MM.1S (cell line): ENCODE data around the gene PHKA2.

ENCODE experiments used
- CTCF ChIP-seq: fragments of 300-600 bp; sonication (generic); IDR thresholded peaks from 2 replicates; pipeline ENCODE4 v1.5.1; 2016; ENCODE audit warnings: antibody characterized with exemption, low read length, mixed read lengths
- EZH2 ChIP-seq: fragments of 300-600 bp; sonication (generic); optimal IDR thresholded peaks from 2 replicates; pipeline ENCODE3; 2017; ENCODE audit warnings: low read depth, mild to moderate bottlenecking, antibody characterized with exemption, low read length, mixed read lengths
- EZH2phosphoT487 ChIP-seq: fragments of 300-600 bp; sonication (generic); IDR thresholded peaks from 2 replicates; pipeline ENCODE4 v1.6.1; 2018; ENCODE audit warnings: antibody characterized with exemption, low read length

- TF ChIP-seq EZH2 (no peak), CTCF (no peak), EZH2phosphoT487 (no peak)
These were observed 111.3 kb downstream of the PHKA2 start for GRCh38 chrX:18872621-18873020.
